Activated naive CD4-positive, alpha-beta T cell treated with anti-CD3 and anti-CD28 coated beads for 36 hours (primary cell): Measurements from ENCODE around the gene TSPAN14. TPM values are rescaled to one million over a fixed set of nuclear protein-coding genes. Genes with fewer than 3 reads are reported as not detected.

Source experiments
- CTCF ChIA-PET: fragments of 350-600 bp; sonication (Branson Sonifier 250); formaldehyde crosslinking; loops from one replicate; lab custom pipeline; 2021; ENCODE audit warnings: antibody characterized with exemption; lab: Charles Lee
- DNase-seq: peaks from one replicate; pipeline ENCODE4 v3.0.0-alpha.2; 2020
- H3K27ac Mint-ChIP-seq: one replicate; pipeline ENCODE4 v1.8.0; 2021; ENCODE audit warnings: mild to moderate bottlenecking, mixed read lengths
- H3K27me3 Mint-ChIP-seq: one replicate; pipeline ENCODE4 v1.8.0; 2021; ENCODE audit warnings: low read depth, mixed read lengths
- H3K36me3 Mint-ChIP-seq: one replicate; pipeline ENCODE4 v1.8.0; 2021; ENCODE audit warnings: low read depth, mixed read lengths
- H3K4me1 Mint-ChIP-seq: one replicate; pipeline ENCODE4 v1.8.0; 2021; ENCODE audit warnings: low read depth, mixed read lengths
- H3K4me3 Mint-ChIP-seq: one replicate; pipeline ENCODE4 v1.8.0; 2021; ENCODE audit warnings: mild to moderate bottlenecking, moderate library complexity, mixed read lengths
- H3K9me3 Mint-ChIP-seq: one replicate; pipeline ENCODE4 v1.8.0; 2021; ENCODE audit warnings: mixed read lengths
- intact Hi-C: fragments of 100-400 bp; cut with micrococcal nuclease; formaldehyde crosslinking; loops from one replicate; pipeline ENCODE4 v1.15.1; 2023
- total RNA-seq, 2 experiments: library from RNA; stranded (reverse); gene quantifications; one replicate each; pipeline ENCODE4 v1.2.3, GENCODE V29; 2021

Gene TSPAN14, protein sequence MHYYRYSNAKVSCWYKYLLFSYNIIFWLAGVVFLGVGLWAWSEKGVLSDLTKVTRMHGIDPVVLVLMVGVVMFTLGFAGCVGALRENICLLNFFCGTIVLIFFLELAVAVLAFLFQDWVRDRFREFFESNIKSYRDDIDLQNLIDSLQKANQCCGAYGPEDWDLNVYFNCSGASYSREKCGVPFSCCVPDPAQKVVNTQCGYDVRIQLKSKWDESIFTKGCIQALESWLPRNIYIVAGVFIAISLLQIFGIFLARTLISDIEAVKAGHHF
- total RNA-seq = 10 to 100 TPM; 33.5 to 35.5 TPM

DNA sequence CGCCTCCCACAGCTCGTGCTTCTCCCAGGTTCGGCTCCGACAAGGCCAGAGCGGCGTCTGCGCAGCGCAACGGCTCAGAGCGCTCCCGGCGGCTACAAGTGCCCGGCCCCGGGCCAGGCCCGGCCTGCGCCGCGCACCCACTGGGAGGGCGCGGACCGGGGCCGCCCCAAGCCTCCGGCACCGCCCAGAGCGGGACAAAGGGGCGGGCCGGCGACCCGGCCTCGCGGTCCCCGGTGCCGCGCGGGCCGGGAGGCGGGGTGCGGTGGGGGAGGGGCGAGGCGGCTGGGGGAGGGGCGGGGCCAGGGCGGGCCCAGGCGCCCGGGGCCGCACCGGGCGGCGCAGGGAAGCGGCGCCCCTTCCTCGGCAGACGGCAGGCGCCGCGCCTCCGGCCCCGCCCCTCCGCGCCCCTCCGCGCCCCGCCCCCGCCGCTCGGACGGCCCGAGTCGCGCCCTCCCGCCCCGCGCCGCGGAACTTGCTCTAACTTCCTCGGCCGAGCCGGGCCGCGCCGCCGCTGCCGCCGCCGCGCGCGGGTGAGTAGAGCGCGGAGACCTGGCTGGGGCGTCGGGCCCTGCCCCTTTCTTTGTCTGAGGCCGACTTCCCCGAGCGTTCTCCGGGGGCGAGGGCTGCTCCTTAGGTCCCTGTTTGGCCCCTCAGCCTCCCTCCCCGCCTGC, at the start of gene TSPAN14:
Gene TSPAN14, plus strand, starts transcription at position 469 of the 671 bp plus-strand sequence. CDS start 34,924 bp downstream, outside the sequence.
- Mint-ChIP-seq H3K36me3 (peaks cover 15% of the 10 kb centered on the region), H3K27ac (peak within 1 kb of the TSS; percentile 93), H3K4me3 (peak within 1 kb of the TSS; percentile 98), H3K27me3 (no peaks in the 10 kb centered on the region), H3K4me1 (peaks cover 44% of the 10 kb centered on the region), H3K9me3 (no peaks in the 10 kb centered on the region)
- CTCF ChIA-PET = interaction anchor here (1.6 to 24.3 kb wide), 3 partner anchors 9 to 52 kb away, joined by 4 to 916 read pairs (median 17); no protein-coding TSS in a partner anchor
- intact Hi-C loops = loop anchor here (1.0 to 10.0 kb wide), 4 partner anchors 17 to 1479 kb away; no protein-coding TSS in a partner anchor
- peak; percentile 74 for DNase-seq

- Mint-ChIP-seq H3K4me3 (no peak overlapping the region), H3K36me3 (no peaks in the 10 kb centered on the region), H3K27ac (no peak overlapping the region), H3K9me3 (no peaks in the 10 kb centered on the region), H3K27me3 (no peaks in the 10 kb centered on the region), H3K4me1 (peaks cover 8% of the 10 kb centered on the region)
- CTCF ChIA-PET = interaction anchor here (1.1 to 1.5 kb wide), 3 partner anchors 19 to 27 kb away, joined by 3 to 5 read pairs (median 5); no protein-coding TSS in a partner anchor
- intact Hi-C loops = no loop called here
- DNase-seq = no peak
Observed at GRCh38 chr10:80405035-80405434, 49.1 kb upstream of the TSPAN14 start.

GRCh38 chr10:80405626-80406025, 48.5 kb upstream of the TSPAN14 start:
- Mint-ChIP-seq H3K4me3 (no peak overlapping the region), H3K4me1 (peaks cover 10% of the 10 kb centered on the region), H3K27ac (no peak overlapping the region), H3K9me3 (no peaks in the 10 kb centered on the region), H3K27me3 (no peaks in the 10 kb centered on the region), H3K36me3 (no peaks in the 10 kb centered on the region)
- intact Hi-C loops = no loop called here
- no peak for DNase-seq
- CTCF ChIA-PET = interaction anchor here (0.9 to 2.3 kb wide), 7 partner anchors 9 to 57 kb away, joined by 3 to 7 read pairs (median 5); no protein-coding TSS in a partner anchor

DNA sequence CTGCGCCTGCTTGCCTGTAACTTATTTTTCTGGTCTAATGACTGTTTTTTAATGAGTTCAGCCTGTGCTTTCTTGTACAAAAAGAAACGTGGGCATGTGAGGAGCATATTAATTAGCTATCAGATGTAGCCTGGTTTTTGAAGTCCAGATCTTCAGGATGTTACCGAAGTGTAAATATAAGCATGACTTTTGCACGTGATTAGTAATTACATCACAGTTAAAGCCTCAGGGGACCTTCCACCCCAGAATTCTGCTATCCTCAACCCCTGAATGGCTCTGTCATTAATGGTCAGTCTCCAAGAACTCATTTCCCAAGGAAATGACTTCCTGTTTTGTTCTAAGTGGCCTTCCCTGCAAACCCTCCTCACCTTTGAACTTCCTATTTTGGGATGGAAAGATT, 47.9 kb upstream of the TSPAN14 start:
- intact Hi-C loops = no loop called here
- Mint-ChIP-seq H3K36me3 (no peaks in the 10 kb centered on the region), H3K9me3 (no peaks in the 10 kb centered on the region), H3K27ac (no peak overlapping the region), H3K4me3 (no peak overlapping the region), H3K4me1 (peaks cover 14% of the 10 kb centered on the region), H3K27me3 (no peaks in the 10 kb centered on the region)
- CTCF ChIA-PET = interaction anchor here (0.9 to 2.3 kb wide), 9 partner anchors 9 to 56 kb away, joined by 3 to 12 read pairs (median 5); no protein-coding TSS in a partner anchor
- no peak for DNase-seq

DNA sequence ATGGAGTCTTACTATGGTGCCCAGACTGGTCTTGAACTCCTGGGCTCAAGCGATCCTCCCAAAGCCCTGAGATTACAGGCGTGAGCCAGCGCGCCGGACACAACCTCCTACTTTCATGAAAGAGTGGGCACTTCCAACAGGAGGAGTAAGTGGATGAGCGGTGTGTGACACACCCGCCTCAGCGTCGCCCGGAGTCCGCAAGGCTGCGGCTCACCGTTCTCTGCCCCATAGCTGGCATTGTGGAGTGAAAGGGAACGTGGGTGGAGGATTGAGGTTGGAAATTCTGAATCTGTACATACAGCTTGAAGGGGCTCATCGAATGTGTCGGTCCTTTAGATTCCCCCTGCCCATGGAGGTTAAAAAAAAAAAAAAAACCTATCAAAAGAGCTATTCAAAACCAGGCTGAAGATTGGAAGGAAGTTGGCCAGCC, 46.3 kb upstream of the TSPAN14 start:
- peak; percentile 53 for DNase-seq
- Mint-ChIP-seq H3K27ac (peak overlapping the region; percentile 60), H3K9me3 (no peaks in the 10 kb centered on the region), H3K4me1 (peaks cover 23% of the 10 kb centered on the region), H3K27me3 (no peaks in the 10 kb centered on the region), H3K36me3 (no peaks in the 10 kb centered on the region), H3K4me3 (peak overlapping the region; percentile 89)
- CTCF ChIA-PET = interaction anchor here (0.6 to 2.2 kb wide), 11 partner anchors 23 to 129 kb away, joined by 3 to 12 read pairs (median 4); no protein-coding TSS in a partner anchor
- intact Hi-C loops = loop anchor here (1.0 kb wide), 2 partner anchors 25 to 36 kb away; no protein-coding TSS in a partner anchor

- Mint-ChIP-seq H3K27ac (peak within 1 kb of the TSS; percentile 60), H3K36me3 (no peaks in the 10 kb centered on the region), H3K9me3 (no peaks in the 10 kb centered on the region), H3K27me3 (no peaks in the 10 kb centered on the region), H3K4me1 (peaks cover 30% of the 10 kb centered on the region), H3K4me3 (peak within 1 kb of the TSS; percentile 89)
- peak; percentile 85 for DNase-seq
- CTCF ChIA-PET = interaction anchor here (0.6 to 2.2 kb wide), 13 partner anchors 23 to 128 kb away, joined by 3 to 12 read pairs (median 4); no protein-coding TSS in a partner anchor
- intact Hi-C loops = loop anchor here (1.0 kb wide), 2 partner anchors 25 to 36 kb away; no protein-coding TSS in a partner anchor
Observed at GRCh38 chr10:80408242-80409101, 45.6 kb upstream of the TSPAN14 start, which contains the start of gene PRXL2A. PRXL2A (plus strand) TSS chr10:80408551; CDS start chr10:80420468, 11,917 bp downstream.

DNA sequence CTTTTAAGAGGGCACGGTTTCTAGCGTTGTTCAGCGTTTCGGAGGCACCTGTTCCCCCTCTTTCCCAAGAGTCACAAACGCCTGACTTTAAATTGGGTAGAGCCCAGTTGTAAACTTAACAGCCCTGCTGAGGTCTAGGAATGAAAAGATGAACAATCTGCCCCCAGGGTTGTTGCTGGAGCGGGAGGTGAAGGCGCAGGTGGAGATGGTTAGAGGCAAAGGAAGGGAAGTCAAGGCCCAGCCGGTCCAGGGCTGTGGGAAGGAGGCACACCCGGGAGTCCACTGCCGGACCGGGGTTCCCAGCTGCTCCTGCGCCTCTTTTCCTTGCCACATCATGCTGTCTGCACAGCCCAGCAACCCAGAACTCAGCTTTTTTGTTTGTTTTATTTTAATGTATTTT, 45.0 kb upstream of the TSPAN14 start:
- CTCF ChIA-PET = interaction anchor here (0.7 to 1.6 kb wide), 3 partner anchors 31 to 97 kb away, joined by 3 to 6 read pairs (median 5); no protein-coding TSS in a partner anchor
- intact Hi-C loops = no loop called here
- no peak for DNase-seq
- Mint-ChIP-seq H3K4me3 (peak overlapping the region; percentile 89), H3K36me3 (no peaks in the 10 kb centered on the region), H3K27ac (no peak overlapping the region), H3K4me1 (peaks cover 33% of the 10 kb centered on the region), H3K9me3 (no peaks in the 10 kb centered on the region), H3K27me3 (no peaks in the 10 kb centered on the region)

GRCh38 chr10:80410122-80410521, 44.0 kb upstream of the TSPAN14 start:
- peaks cover 33% of the 10 kb centered on the region for H3K4me1 Mint-ChIP-seq
- CTCF ChIA-PET = interaction anchor here (1.5 to 2.9 kb wide), 3 partner anchors 32 to 96 kb away, joined by 5 to 9 read pairs (median 6); no protein-coding TSS in a partner anchor
- H3K27ac Mint-ChIP-seq = no peak overlapping the region
- no peaks in the 10 kb centered on the region for H3K27me3 Mint-ChIP-seq
- H3K9me3 Mint-ChIP-seq = no peaks in the 10 kb centered on the region
- intact Hi-C loops = no loop called here
- H3K4me3 Mint-ChIP-seq = no peak overlapping the region
- DNase-seq = no peak
- H3K36me3 Mint-ChIP-seq = no peaks in the 10 kb centered on the region

DNA sequence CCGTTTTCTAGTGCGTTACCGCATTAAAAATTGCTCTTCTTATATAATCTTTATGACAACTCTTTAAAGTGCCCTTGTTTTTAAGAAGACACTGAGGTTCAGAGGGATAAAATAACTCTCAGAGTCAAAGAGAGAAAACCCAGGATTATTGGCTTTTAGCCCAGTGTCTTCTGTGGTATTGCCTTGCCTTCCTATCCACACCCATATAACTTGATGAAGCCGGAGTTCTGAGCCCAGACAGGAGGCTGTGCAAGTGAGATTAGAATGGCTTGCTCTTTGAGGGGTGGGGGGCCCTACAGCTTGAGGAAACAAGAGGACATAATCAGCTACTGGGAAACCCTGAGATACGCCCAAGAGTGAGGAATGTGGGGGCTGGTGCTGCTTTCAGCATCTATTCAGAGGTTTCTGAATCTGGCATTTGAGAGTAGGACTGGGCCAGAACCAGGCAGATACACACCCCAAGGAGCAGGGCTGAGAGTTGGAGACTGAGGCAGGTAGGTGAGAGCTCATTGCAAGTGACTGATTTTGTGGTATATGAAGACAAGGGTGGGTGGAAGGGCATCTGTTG, 43.4 kb upstream of the TSPAN14 start:
- Mint-ChIP-seq H3K9me3 (no peaks in the 10 kb centered on the region), H3K4me1 (peaks cover 33% of the 10 kb centered on the region), H3K4me3 (no peak overlapping the region), H3K27ac (no peak overlapping the region), H3K36me3 (no peaks in the 10 kb centered on the region), H3K27me3 (no peaks in the 10 kb centered on the region)
- DNase-seq = no peak
- CTCF ChIA-PET = interaction anchor here (1.5 to 2.9 kb wide), 3 partner anchors 33 to 95 kb away, joined by 5 to 9 read pairs (median 6); no protein-coding TSS in a partner anchor
- intact Hi-C loops = no loop called here

GRCh38 chr10:80411267-80411668, 42.8 kb upstream of the TSPAN14 start:
- intact Hi-C loops = no loop called here

DNA sequence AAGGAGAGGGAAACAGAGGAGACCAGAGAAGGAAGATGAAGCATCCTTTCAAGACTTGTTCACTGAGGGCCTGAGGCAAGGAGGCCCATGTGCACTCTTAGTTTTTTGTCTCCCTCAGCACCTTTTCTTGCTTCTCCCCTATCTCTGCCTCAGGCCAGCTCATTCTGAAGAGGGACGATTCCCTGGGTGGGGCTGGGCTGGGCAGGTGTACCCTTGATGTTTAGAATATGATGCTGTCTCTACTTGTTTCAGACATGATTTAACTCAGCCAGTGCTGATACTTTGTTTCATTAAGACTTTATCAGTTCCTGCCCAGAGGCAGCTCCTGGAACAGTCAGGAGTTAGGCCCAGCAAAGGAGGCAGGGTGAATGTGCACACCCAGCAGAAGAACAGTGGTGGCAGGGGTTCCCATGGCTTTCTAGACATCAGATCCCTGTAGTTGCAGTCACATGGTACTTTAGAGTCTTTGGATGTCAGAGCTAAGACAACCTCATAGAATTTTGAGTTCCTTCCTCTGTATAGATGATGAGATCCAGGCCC, 42.4 kb upstream of the TSPAN14 start:
- Mint-ChIP-seq H3K4me1 (peaks cover 33% of the 10 kb centered on the region), H3K27ac (no peak overlapping the region), H3K9me3 (no peaks in the 10 kb centered on the region), H3K4me3 (no peak overlapping the region), H3K36me3 (no peaks in the 10 kb centered on the region), H3K27me3 (no peaks in the 10 kb centered on the region)
- no peak for DNase-seq
- CTCF ChIA-PET = interaction anchor here (0.6 to 2.9 kb wide), 3 partner anchors 34 to 94 kb away, joined by 3 to 9 read pairs (median 7); no protein-coding TSS in a partner anchor
- intact Hi-C loops = no loop called here

More at GRCh38 chr10:80411267-80411668, 42.8 kb upstream of the TSPAN14 start:
- H3K27ac Mint-ChIP-seq = no peak overlapping the region
- H3K36me3 Mint-ChIP-seq = no peaks in the 10 kb centered on the region
- H3K4me3 Mint-ChIP-seq = no peak overlapping the region
- H3K4me1 Mint-ChIP-seq = peaks cover 33% of the 10 kb centered on the region
- CTCF ChIA-PET = interaction anchor here (0.6 to 2.9 kb wide), 3 partner anchors 33 to 94 kb away, joined by 3 to 9 read pairs (median 7); no protein-coding TSS in a partner anchor
- no peaks in the 10 kb centered on the region for H3K9me3 Mint-ChIP-seq
- DNase-seq = no peak
- no peaks in the 10 kb centered on the region for H3K27me3 Mint-ChIP-seq
